ENCODE measurements around the gene FAM174B. TPM values are rescaled to one million over a fixed set of nuclear protein-coding genes. Genes with fewer than 3 reads are reported as not detected.
A peak's percentile ranks its signal among the peaks of the same experiment; 100 is the strongest.

The FAM174B gene
- total RNA-seq, 1 donor from 2014 or later, result 57.7 TPM

- no peaks in the 10 kb centered on the region for H3K36me3 ChIP-seq
- ATAC-seq, result peak; percentile 86
- H3K4me3 ChIP-seq, result no peak overlapping the region
- H3K9me3 ChIP-seq, result no peaks in the 10 kb centered on the region
- TF ChIP-seq CTCF (IDR thresholded peaks at IDR 0.05), result no peak
- DNase-seq, result no peak
- H3K4me1 ChIP-seq, result no peaks in the 10 kb centered on the region
- intact Hi-C loops (cut with DNase I), result no loop called here
- H3K27ac ChIP-seq, result peak overlapping the region; percentile 72
- no peaks in the 10 kb centered on the region for H3K27me3 ChIP-seq (ENCODE audit: low read depth)
Measured at GRCh38 chr15:92597548-92597947, 58.0 kb downstream of the FAM174B start.

GRCh38 chr15:92596623-92597022 lies 59.0 kb downstream of the FAM174B start:
- H3K27ac ChIP-seq, result peak overlapping the region; percentile 72
- H3K9me3 ChIP-seq, result no peaks in the 10 kb centered on the region
- peak in 1 of 2 donors; percentile 35 for ATAC-seq
- H3K4me3 ChIP-seq, result no peak overlapping the region
- intact Hi-C loops (cut with DNase I), result no loop called here
- H3K36me3 ChIP-seq, result no peaks in the 10 kb centered on the region
- no peaks in the 10 kb centered on the region for H3K4me1 ChIP-seq
- H3K27me3 ChIP-seq (ENCODE audit: low read depth), result no peaks in the 10 kb centered on the region
- DNase-seq, result no peak
- TF ChIP-seq CTCF (IDR thresholded peaks at IDR 0.05), result no peak

GRCh38 chr15:92595506-92596381 lies 59.8 kb downstream of the FAM174B start:
- no peak overlapping the region for H3K4me3 ChIP-seq
- DNase-seq, result no peak
- no peaks in the 10 kb centered on the region for H3K4me1 ChIP-seq
- H3K9me3 ChIP-seq, result no peaks in the 10 kb centered on the region
- TF ChIP-seq CTCF (IDR thresholded peaks at IDR 0.05), result no peak
- H3K27me3 ChIP-seq (ENCODE audit: low read depth), result no peaks in the 10 kb centered on the region
- ATAC-seq, result no peak
- intact Hi-C loops (cut with DNase I), result no loop called here
- no peaks in the 10 kb centered on the region for H3K36me3 ChIP-seq
- H3K27ac ChIP-seq, result no peak overlapping the region

- no peaks in the 10 kb centered on the region for H3K27me3 ChIP-seq (ENCODE audit: low read depth)
- no peak for ATAC-seq
- H3K4me1 ChIP-seq, result no peaks in the 10 kb centered on the region
Measured at GRCh38 chr15:92591275-92591674, 64.3 kb downstream of the FAM174B start.

GRCh38 chr15:92586966-92587365 lies 68.6 kb downstream of the FAM174B start:
- no peaks in the 10 kb centered on the region for H3K27me3 ChIP-seq (ENCODE audit: low read depth)
- H3K36me3 ChIP-seq, result no peaks in the 10 kb centered on the region
- no peak overlapping the region for H3K4me3 ChIP-seq
- no peaks in the 10 kb centered on the region for H3K4me1 ChIP-seq
- no peaks in the 10 kb centered on the region for H3K9me3 ChIP-seq
- no peak overlapping the region for H3K27ac ChIP-seq
- intact Hi-C loops (cut with DNase I), result no loop called here
- ATAC-seq, result no peak
- no peak for DNase-seq
- no peak for TF ChIP-seq CTCF (IDR thresholded peaks at IDR 0.05)

More at GRCh38 chr15:92591275-92591674, 64.3 kb downstream of the FAM174B start:
- H3K4me3 ChIP-seq, result no peak overlapping the region
- no peak overlapping the region for H3K27ac ChIP-seq
- intact Hi-C loops (cut with DNase I), result no loop called here
- H3K36me3 ChIP-seq, result no peaks in the 10 kb centered on the region
- H3K9me3 ChIP-seq, result no peaks in the 10 kb centered on the region
- no peak for DNase-seq
- TF ChIP-seq CTCF (IDR thresholded peaks at IDR 0.05), result no peak

All from lower lobe of right lung (tissue), 2 donors.